ENCODE data around the gene ZSCAN2.

DNA sequence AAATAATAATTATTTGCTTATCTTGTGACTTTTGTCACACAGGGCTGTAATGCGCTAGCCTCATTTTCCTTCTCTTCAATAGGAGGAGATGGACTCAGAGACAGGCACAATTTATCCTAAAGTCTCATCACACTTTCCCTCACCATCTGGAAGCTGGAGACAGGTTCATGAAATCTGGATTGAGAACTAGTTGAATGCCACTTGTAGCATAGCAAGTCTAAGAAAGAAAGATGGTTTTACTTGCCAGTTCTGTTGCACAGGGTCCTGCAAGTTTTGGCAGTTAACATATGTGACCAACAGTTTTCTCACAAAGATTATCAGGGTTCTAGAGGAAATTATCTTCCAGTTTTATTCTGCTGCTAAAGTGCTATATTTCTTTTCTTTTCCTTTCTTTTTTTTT, 9.0 kb upstream of the ZSCAN2 start:
- TF ChIP-seq, protein P1, sequence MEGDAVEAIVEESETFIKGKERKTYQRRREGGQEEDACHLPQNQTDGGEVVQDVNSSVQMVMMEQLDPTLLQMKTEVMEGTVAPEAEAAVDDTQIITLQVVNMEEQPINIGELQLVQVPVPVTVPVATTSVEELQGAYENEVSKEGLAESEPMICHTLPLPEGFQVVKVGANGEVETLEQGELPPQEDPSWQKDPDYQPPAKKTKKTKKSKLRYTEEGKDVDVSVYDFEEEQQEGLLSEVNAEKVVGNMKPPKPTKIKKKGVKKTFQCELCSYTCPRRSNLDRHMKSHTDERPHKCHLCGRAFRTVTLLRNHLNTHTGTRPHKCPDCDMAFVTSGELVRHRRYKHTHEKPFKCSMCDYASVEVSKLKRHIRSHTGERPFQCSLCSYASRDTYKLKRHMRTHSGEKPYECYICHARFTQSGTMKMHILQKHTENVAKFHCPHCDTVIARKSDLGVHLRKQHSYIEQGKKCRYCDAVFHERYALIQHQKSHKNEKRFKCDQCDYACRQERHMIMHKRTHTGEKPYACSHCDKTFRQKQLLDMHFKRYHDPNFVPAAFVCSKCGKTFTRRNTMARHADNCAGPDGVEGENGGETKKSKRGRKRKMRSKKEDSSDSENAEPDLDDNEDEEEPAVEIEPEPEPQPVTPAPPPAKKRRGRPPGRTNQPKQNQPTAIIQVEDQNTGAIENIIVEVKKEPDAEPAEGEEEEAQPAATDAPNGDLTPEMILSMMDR (conservative IDR thresholded peaks at IDR 0.05) = no peak
- TF ChIP-seq EZH2 (IDR thresholded peaks at IDR 0.05; ENCODE audit: low read depth) = no peak
